Liver (tissue), 9 donors: ENCODE data around the gene RAPGEF4. TPM values are rescaled to one million over a fixed set of nuclear protein-coding genes. Genes with fewer than 3 reads are reported as not detected.

Experiments
- DNase-seq: peaks from one replicate; pipeline ENCODE4 v3.0.0-alpha.2; 2017; ENCODE audit warnings: low spot score
- H3K27ac ChIP-seq, 2 donors: one replicate each; pipeline ENCODE4 v1.7.0; 2013; ENCODE audit warnings: inconsistent platforms in 2 of 2, low read length in 2 of 2, control low read depth in 1 of 2, low read depth in 1 of 2, mild to moderate bottlenecking in 1 of 2
- H3K27me3 ChIP-seq, 4 donors: one replicate each; pipeline versions ENCODE4 v1.6.1 to v1.7.0; 2013; ENCODE audit warnings: low read length in 3 of 4, inconsistent platforms in 1 of 4, mild to moderate bottlenecking in 1 of 4, moderate library complexity in 1 of 4; ENCODE audit not compliant: control insufficient read depth in 4 of 4, insufficient read depth in 4 of 4
- H3K36me3 ChIP-seq, 4 donors: one replicate each; pipeline versions ENCODE4 v1.6.1 to v1.7.0; 2013; ENCODE audit warnings: low read length in 3 of 4, mild to moderate bottlenecking in 3 of 4, low read depth in 1 of 4, moderate library complexity in 1 of 4; ENCODE audit not compliant: control insufficient read depth in 4 of 4, insufficient read depth in 3 of 4
- H3K4me1 ChIP-seq, 4 donors: one replicate each; pipeline versions ENCODE4 v1.6.1 to v1.7.0; 2013; ENCODE audit warnings: low read length in 3 of 4, mild to moderate bottlenecking in 3 of 4, moderate library complexity in 1 of 4; ENCODE audit not compliant: control insufficient read depth in 4 of 4, insufficient read depth in 4 of 4
- H3K4me3 ChIP-seq, 3 donors: one replicate each; pipeline versions ENCODE4 v1.6.1 to v1.7.0; 2013; ENCODE audit warnings: low read length in 3 of 3, control low read depth in 1 of 3, low read depth in 1 of 3, mild to moderate bottlenecking in 1 of 3
- H3K9ac ChIP-seq, 2 donors: one replicate each; pipeline ENCODE4 v1.7.0; 2013; ENCODE audit warnings: low read length in 2 of 2, mild to moderate bottlenecking in 2 of 2, moderate library complexity in 2 of 2, control low read depth in 1 of 2, low read depth in 1 of 2
- H3K9me3 ChIP-seq, 4 donors: one replicate each; pipeline versions ENCODE4 v1.6.1 to v1.7.0; 2013; ENCODE audit warnings: low read length in 3 of 4; ENCODE audit not compliant: control insufficient read depth in 4 of 4
- FOXA1 ChIP-seq: IDR thresholded peaks from 2 replicates; pipeline ENCODE4 v1.6.1; 2016; ENCODE audit warnings: antibody characterized with exemption
- FOXA2 ChIP-seq: IDR thresholded peaks from 2 replicates; pipeline ENCODE4 v1.6.1; 2016; ENCODE audit warnings: antibody characterized with exemption
- GABPA ChIP-seq, 2 donors: IDR thresholded peaks in 1 of 2; conservative IDR thresholded peaks in 1 of 2; 2 replicates each; pipeline ENCODE4 v1.6.1; 2016; ENCODE audit warnings: antibody characterized with exemption in 2 of 2, mild to moderate bottlenecking in 1 of 2, moderate library complexity in 1 of 2
- HNF4A ChIP-seq, 2 donors: conservative IDR thresholded peaks; 2 replicates each; pipeline ENCODE4 v1.6.1; 2016; ENCODE audit warnings: antibody characterized with exemption in 2 of 2, mild to moderate bottlenecking in 2 of 2
- HNF4G ChIP-seq: IDR thresholded peaks from 2 replicates; pipeline ENCODE4 v1.6.1; 2016; ENCODE audit warnings: antibody characterized with exemption
- JUND ChIP-seq, 2 donors: IDR thresholded peaks; 2 replicates each; pipeline ENCODE4 v1.6.1; 2016; ENCODE audit warnings: antibody characterized with exemption in 2 of 2
- NR2F2 ChIP-seq: IDR thresholded peaks from 2 replicates; pipeline ENCODE4 v1.6.1; 2016; ENCODE audit warnings: antibody characterized with exemption
- RAD21 ChIP-seq, 2 donors: IDR thresholded peaks; 2 replicates each; pipeline ENCODE4 v1.6.1; 2016; ENCODE audit warnings: antibody characterized with exemption in 2 of 2, mild to moderate bottlenecking in 2 of 2
- RXRA ChIP-seq, 2 donors: IDR thresholded peaks; 2 replicates each; pipeline ENCODE4 v1.6.1; 2017 to 2018; ENCODE audit warnings: antibody characterized with exemption in 2 of 2, mild to moderate bottlenecking in 1 of 2
- SP1 ChIP-seq: IDR thresholded peaks from 2 replicates; pipeline ENCODE4 v1.6.1; 2018; ENCODE audit warnings: antibody characterized with exemption, mild to moderate bottlenecking
- YY1 ChIP-seq: IDR thresholded peaks from 2 replicates; pipeline ENCODE4 v1.6.1; 2016; ENCODE audit warnings: antibody characterized with exemption, mild to moderate bottlenecking
- WGBS: extraction: QIAGEN DNeasy Blood & Tissue Kit; methylation state at CpG from one replicate; pipeline ENCODE4 v1.1.7; 2013; 5-methylcytosine and 5-hydroxymethylcytosine counted together
- polyA plus RNA-seq, 2 donors: library from polyadenylated mRNA; stranded (reverse) in 1 of 2; unstranded in 1 of 2; fragments of 200-250 nt in 1 of 2; fragments of >200 nt in 1 of 2; fragmentation: Nextera tagmentation in 1 of 2; extraction: Ambion mirVana in 1 of 2; gene quantifications; one replicate each; pipeline versions ENCODE4 v1.2.1 to v1.2.3, GENCODE V29; 2013 to 2015
- total RNA-seq, 2 donors: library from RNA; depleted of rRNA; stranded (reverse); fragments of >200 nt; gene quantifications; one replicate each; pipeline ENCODE4 v1.2.3, GENCODE V29; 2014
- TF ChIP-seq, protein P1 (sequence below): IDR thresholded peaks from 2 replicates; pipeline ENCODE4 v1.6.1; 2016; ENCODE audit warnings: antibody characterized with exemption
- TF ChIP-seq, protein P2 (sequence below): IDR thresholded peaks from 2 replicates; pipeline ENCODE4 v1.6.1; 2016; ENCODE audit warnings: antibody characterized with exemption
- TF ChIP-seq, protein P3 (sequence below): IDR thresholded peaks from 2 replicates; pipeline ENCODE4 v1.6.1; 2016; ENCODE audit warnings: antibody characterized with exemption, mild to moderate bottlenecking
- TF ChIP-seq, protein P4 (sequence below): IDR thresholded peaks from 2 replicates; pipeline ENCODE4 v1.6.1; 2016; ENCODE audit warnings: antibody characterized with exemption
- donor health status: healthy.
- donor health status: healthy.
- donor health status: healthy.
- donor health status: healthy.
- donor health status: healthy.

The RAPGEF4 gene
- total and polyA plus RNA-seq, 4 donors, result 1.5 to 18.2 (median 8.3) TPM

DNA sequence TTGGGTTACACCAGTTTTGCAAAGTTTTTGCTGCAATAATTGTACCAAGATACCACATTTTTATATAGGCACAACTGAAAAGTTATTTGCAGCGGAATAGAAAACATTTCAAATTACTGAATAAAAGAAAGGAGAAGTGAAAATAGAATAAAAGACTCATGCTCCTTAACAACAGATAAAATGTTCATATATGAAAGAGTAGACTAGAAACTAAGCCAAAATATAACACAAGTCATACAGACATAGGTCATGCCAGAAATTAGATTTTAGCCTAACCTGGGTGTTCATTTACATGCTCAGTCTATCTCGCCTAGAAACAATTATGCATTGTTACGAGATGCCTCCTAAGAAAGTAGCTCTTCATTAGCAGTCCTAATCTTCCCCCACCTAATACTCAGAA is 323.6 kb downstream of the RAPGEF4 start:
- 94% methylated on average over 3 of the region's 3 CpGs for WGBS
- no peak overlapping the region for H3K9ac ChIP-seq
- H3K4me3 ChIP-seq, result no peak overlapping the region
- H3K9me3 ChIP-seq, result no peaks in the 10 kb centered on the region
- H3K36me3 ChIP-seq, result no peaks in the 10 kb centered on the region
- H3K4me1 ChIP-seq, result peaks cover 3 to 14% (median 9%) of the 10 kb centered on the region in 4 donors
- TF ChIP-seq, protein P1, sequence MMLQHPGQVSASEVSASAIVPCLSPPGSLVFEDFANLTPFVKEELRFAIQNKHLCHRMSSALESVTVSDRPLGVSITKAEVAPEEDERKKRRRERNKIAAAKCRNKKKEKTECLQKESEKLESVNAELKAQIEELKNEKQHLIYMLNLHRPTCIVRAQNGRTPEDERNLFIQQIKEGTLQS, result no peak
- TF ChIP-seq, protein P2, sequence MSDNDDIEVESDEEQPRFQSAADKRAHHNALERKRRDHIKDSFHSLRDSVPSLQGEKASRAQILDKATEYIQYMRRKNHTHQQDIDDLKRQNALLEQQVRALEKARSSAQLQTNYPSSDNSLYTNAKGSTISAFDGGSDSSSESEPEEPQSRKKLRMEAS, result no peak
- TF ChIP-seq GABPA (IDR thresholded peaks at IDR 0.05 in 1 of 2, conservative IDR thresholded peaks at IDR 0.05 in 1 of 2) (no peak), SP1 (no peak), FOXA2 (no peak)
- TF ChIP-seq, protein P3, sequence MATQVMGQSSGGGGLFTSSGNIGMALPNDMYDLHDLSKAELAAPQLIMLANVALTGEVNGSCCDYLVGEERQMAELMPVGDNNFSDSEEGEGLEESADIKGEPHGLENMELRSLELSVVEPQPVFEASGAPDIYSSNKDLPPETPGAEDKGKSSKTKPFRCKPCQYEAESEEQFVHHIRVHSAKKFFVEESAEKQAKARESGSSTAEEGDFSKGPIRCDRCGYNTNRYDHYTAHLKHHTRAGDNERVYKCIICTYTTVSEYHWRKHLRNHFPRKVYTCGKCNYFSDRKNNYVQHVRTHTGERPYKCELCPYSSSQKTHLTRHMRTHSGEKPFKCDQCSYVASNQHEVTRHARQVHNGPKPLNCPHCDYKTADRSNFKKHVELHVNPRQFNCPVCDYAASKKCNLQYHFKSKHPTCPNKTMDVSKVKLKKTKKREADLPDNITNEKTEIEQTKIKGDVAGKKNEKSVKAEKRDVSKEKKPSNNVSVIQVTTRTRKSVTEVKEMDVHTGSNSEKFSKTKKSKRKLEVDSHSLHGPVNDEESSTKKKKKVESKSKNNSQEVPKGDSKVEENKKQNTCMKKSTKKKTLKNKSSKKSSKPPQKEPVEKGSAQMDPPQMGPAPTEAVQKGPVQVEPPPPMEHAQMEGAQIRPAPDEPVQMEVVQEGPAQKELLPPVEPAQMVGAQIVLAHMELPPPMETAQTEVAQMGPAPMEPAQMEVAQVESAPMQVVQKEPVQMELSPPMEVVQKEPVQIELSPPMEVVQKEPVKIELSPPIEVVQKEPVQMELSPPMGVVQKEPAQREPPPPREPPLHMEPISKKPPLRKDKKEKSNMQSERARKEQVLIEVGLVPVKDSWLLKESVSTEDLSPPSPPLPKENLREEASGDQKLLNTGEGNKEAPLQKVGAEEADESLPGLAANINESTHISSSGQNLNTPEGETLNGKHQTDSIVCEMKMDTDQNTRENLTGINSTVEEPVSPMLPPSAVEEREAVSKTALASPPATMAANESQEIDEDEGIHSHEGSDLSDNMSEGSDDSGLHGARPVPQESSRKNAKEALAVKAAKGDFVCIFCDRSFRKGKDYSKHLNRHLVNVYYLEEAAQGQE, result no peak
- DNase-seq, result no peak
- H3K27ac ChIP-seq, result peak overlapping the region; percentile 55 to 69
- no peaks in the 10 kb centered on the region for H3K27me3 ChIP-seq

DNA sequence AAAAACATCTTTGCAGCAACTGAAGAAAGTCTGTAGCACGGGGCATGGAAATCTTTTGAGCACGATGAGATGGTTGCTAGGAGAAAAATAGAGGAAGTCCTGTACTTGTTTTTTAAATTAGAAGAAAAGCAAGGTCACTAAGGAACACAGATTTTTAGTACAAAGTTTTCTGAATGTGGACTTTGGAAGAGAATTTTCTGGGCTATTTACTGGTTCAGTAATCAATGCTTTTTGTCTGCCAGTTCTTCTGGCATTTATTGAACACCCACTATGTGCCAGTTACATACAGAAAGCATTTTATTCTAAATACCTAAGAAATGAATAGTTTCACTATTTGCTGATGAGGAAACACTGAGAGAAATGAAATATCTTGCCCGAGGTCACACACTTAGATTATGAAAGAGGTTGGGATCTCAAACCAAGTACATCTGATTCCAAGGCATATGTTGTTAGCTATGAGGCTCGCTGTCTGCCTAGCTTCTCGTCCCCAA is 324.4 kb downstream of the RAPGEF4 start:
- Histone ChIP-seq H3K9ac (no peak overlapping the region), H3K9me3 (no peaks in the 10 kb centered on the region), H3K27ac (peak overlapping the region; percentile 55 to 69), H3K27me3 (no peaks in the 10 kb centered on the region), H3K4me3 (no peak overlapping the region), H3K36me3 (no peaks in the 10 kb centered on the region), H3K4me1 (peaks cover 3 to 14% (median 9%) of the 10 kb centered on the region in 4 donors)
- TF ChIP-seq NR2F2 (no peak), JUND (IDR thresholded peaks at IDR 0.05) (peak; percentile 15 to 25), FOXA1 (no peak), HNF4G (peak; percentile 50), RXRA (IDR thresholded peaks at IDR 0.05) (peak in 1 of 2 donors; percentile 50), HNF4A (conservative IDR thresholded peaks at IDR 0.05) (peak; percentile 79 to 80), RAD21 (IDR thresholded peaks at IDR 0.05) (peak in 1 of 2 donors; percentile 6), SP1 (peak; percentile 72), YY1 (peak; percentile 34), FOXA2 (no peak)
- TF ChIP-seq, protein P4, sequence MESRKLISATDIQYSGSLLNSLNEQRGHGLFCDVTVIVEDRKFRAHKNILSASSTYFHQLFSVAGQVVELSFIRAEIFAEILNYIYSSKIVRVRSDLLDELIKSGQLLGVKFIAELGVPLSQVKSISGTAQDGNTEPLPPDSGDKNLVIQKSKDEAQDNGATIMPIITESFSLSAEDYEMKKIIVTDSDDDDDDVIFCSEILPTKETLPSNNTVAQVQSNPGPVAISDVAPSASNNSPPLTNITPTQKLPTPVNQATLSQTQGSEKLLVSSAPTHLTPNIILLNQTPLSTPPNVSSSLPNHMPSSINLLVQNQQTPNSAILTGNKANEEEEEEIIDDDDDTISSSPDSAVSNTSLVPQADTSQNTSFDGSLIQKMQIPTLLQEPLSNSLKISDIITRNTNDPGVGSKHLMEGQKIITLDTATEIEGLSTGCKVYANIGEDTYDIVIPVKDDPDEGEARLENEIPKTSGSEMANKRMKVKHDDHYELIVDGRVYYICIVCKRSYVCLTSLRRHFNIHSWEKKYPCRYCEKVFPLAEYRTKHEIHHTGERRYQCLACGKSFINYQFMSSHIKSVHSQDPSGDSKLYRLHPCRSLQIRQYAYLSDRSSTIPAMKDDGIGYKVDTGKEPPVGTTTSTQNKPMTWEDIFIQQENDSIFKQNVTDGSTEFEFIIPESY, result peak; percentile 24
- TF ChIP-seq, protein P2, result peak; percentile 23
- no peak for DNase-seq
- WGBS, result 32% methylated on average over 5 of the region's 5 CpGs
